Measurements from ENCODE around the gene OTOP2. TPM values are rescaled to one million over a fixed set of nuclear protein-coding genes. Genes with fewer than 3 reads are reported as not detected.

The OTOP2 gene
- total RNA-seq, 1 experiment from 2014 or later = 0.11 TPM

GRCh38 chr17:74975943-74976342 lies 51.9 kb downstream of the OTOP2 start:
- no peak overlapping the region for H3K56ac ChIP-seq (ENCODE audit: insufficient read length, low read depth, low read length)
- H3K27me3 ChIP-seq (ENCODE audit: insufficient read depth, low read length) = peaks cover 18% of the 10 kb centered on the region
- no peaks in the 10 kb centered on the region for H3K79me1 ChIP-seq (ENCODE audit: insufficient read depth, low read depth, low read length, poor library complexity, severe bottlenecking)
- TF ChIP-seq CTCF (conservative IDR thresholded peaks at IDR 0.05) = no peak
- H2BK120ac ChIP-seq (ENCODE audit: low read depth, low read length, poor library complexity, severe bottlenecking) = no peak overlapping the region
- Mint-ChIP-seq H3K27me3 (ENCODE audit: low read depth) (peaks cover 72% of the 10 kb centered on the region), H3K4me1 (peaks cover 3 to 9% of the 10 kb centered on the region in 2 experiments; a peak in 3 of 4 replicates), H3K36me3 (ENCODE audit: insufficient read depth in 1 of 3, low read depth in 3 of 3) (no peaks in the 10 kb centered on the region), H3K27ac (no peak overlapping the region), H3K4me3 (no peak overlapping the region), H3K9me3 (peaks cover 0 to 2% of the 10 kb centered on the region in 2 experiments; a peak in 2 of 5 replicates)
- H4K5ac ChIP-seq (ENCODE audit: insufficient read length, low read depth, low read length) = no peak overlapping the region
- H2AFZ ChIP-seq (ENCODE audit: low read length) = no peak overlapping the region
- no peak overlapping the region for H2BK20ac ChIP-seq (ENCODE audit: low read depth, low read length, poor library complexity, severe bottlenecking)
- H3K23me2 ChIP-seq (ENCODE audit: insufficient read length, low read depth, low read length, poor library complexity, severe bottlenecking) = peaks cover 8% of the 10 kb centered on the region
- H3K4me2 ChIP-seq (ENCODE audit: insufficient read depth, insufficient read length, low read length) = no peak overlapping the region
- H3K23ac ChIP-seq (ENCODE audit: insufficient read length, low read depth, low read length) = no peak overlapping the region
- no CpG with 5 or more reads among the region's 4 CpGs for WGBS (ENCODE audit: extremely low coverage, insufficient read length, low lambda C conversion rate)
- H2BK5ac ChIP-seq (ENCODE audit: insufficient read length, low read length) = no peak overlapping the region
- no peak overlapping the region for H3T11ph ChIP-seq (ENCODE audit: low read length)
- H3K79me2 ChIP-seq (ENCODE audit: insufficient read depth, low read length) = no peaks in the 10 kb centered on the region
- H3K27ac ChIP-seq (ENCODE audit: insufficient read length, low read depth, low read length) = no peak overlapping the region
- H2BK15ac ChIP-seq (ENCODE audit: low read depth, low read length) = no peak overlapping the region
- H3K18ac ChIP-seq (ENCODE audit: insufficient read length, low read depth, low read length) = no peak overlapping the region
- no peaks in the 10 kb centered on the region for H3K4me1 ChIP-seq (ENCODE audit: insufficient read depth, low read length)
- H2BK12ac ChIP-seq (ENCODE audit: insufficient read length, low read depth, low read length) = no peak overlapping the region
- DNase-seq = no peak
- no peak overlapping the region for H3K14ac ChIP-seq (ENCODE audit: insufficient read depth, low read length)
- H4K20me1 ChIP-seq (ENCODE audit: control insufficient read depth, insufficient read depth, insufficient read length) = no peaks in the 10 kb centered on the region
- H4K91ac ChIP-seq (ENCODE audit: insufficient read length, low read depth, low read length) = no peak overlapping the region
- H3K4ac ChIP-seq (ENCODE audit: low read depth, low read length) = no peak overlapping the region
- H3K9me3 ChIP-seq (ENCODE audit: control insufficient read depth, low read depth, low read length) = no peaks in the 10 kb centered on the region
- H2AK5ac ChIP-seq (ENCODE audit: insufficient read length, low read length) = no peak overlapping the region
- H3K9ac ChIP-seq (ENCODE audit: extremely low read depth, insufficient read length, low read length) = no peak overlapping the region
- H4K8ac ChIP-seq (replicated peaks; ENCODE audit: insufficient read length, low read depth, low read length) = no peak overlapping the region

Data from H9 (cell line).